Spleen (tissue), 7 donors: Measurements from ENCODE around the gene IL17B.

Experiments used
- POLR2A ChIP-seq, 3 donors: fragments of 450-650 bp; IDR thresholded peaks; one replicate each; pipeline ENCODE4 v1.5.1; 2017; ENCODE audit warnings: antibody characterized with exemption in 3 of 3, mild to moderate bottlenecking in 1 of 3
- TF ChIP-seq, protein P1 (sequence below), 11 experiments: fragments of 200-600 bp in 7 of 11; fragments of 450-650 bp in 4 of 11; sonication (generic) in 4 of 11; IDR thresholded peaks in 8 of 11; conservative IDR thresholded peaks in 3 of 11; 1 replicate in 7 of 11; 2 replicates in 4 of 11; pipeline versions ENCODE4 v1.4.0 to v1.8.0; 2016 to 2021; ENCODE audit warnings: antibody characterized with exemption in 11 of 11, inconsistent platforms in 4 of 11, mild to moderate bottlenecking in 1 of 11
- donor health status: DM: no; HTN: no; CAD: no; lungs with moderate emphysema.
- donor health status: DM: no; HTN: no; CAD: no.
- donor health status: DM: no; HTN: no; CAD: no.

DNA sequence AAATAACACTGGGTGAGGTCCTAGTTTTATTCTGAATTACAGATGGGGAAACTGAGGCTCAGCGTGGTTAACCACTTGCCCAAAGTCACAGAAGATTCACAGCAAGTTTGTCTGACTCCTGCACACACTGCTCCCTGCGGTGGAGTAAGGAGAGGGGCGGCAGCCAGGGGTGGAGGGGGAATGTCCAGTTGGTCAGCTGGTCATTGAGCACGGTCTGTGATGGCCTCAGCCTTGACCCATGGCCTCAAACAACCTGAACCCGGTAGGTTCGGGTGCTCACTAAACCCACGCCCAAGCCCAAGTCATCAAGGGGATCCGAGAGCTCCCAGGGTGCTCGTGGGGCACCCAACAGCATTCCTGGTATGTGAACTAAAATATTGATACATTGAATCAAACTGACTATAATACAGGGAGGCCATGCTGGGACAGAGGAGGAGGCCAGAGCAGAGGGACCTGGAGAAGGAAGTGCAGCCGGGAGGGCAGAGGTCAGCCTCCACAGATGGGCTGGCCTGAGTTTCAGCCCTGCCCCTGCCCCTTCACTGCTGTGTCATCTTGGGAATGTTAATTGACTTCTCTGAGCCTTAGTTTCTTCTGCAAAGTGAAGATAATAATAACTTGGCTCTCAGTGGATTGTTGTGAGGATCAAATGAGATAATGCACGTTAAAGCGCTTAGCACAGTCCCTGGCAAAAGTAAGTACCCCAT lies 3.6 kb upstream of the IL17B start:
- TF ChIP-seq, protein P1, sequence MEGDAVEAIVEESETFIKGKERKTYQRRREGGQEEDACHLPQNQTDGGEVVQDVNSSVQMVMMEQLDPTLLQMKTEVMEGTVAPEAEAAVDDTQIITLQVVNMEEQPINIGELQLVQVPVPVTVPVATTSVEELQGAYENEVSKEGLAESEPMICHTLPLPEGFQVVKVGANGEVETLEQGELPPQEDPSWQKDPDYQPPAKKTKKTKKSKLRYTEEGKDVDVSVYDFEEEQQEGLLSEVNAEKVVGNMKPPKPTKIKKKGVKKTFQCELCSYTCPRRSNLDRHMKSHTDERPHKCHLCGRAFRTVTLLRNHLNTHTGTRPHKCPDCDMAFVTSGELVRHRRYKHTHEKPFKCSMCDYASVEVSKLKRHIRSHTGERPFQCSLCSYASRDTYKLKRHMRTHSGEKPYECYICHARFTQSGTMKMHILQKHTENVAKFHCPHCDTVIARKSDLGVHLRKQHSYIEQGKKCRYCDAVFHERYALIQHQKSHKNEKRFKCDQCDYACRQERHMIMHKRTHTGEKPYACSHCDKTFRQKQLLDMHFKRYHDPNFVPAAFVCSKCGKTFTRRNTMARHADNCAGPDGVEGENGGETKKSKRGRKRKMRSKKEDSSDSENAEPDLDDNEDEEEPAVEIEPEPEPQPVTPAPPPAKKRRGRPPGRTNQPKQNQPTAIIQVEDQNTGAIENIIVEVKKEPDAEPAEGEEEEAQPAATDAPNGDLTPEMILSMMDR (IDR thresholded peaks at IDR 0.05 in 8 of 11, conservative IDR thresholded peaks at IDR 0.05 in 3 of 11), result no peak
- no peak for TF ChIP-seq POLR2A (IDR thresholded peaks at IDR 0.05)
